HG03354 (cell line): ENCODE measurements around the gene SV2B.

Source experiments
- ATAC-seq: cut with Tn5 transposase; IDR thresholded peaks from one replicate; pipeline ENCODE4 v1.9.1; 2021; ENCODE audit warnings: mild to moderate bottlenecking; ENCODE audit not compliant: unreplicated experiment, poor library complexity, severe bottlenecking

The SV2B gene

GRCh38 chr15:91258415-91258759 lies 158.3 kb downstream of the SV2B start:
- no peak for ATAC-seq

GRCh38 chr15:91259077-91259476 lies 159.0 kb downstream of the SV2B start:
- no peak for ATAC-seq

GRCh38 chr15:91261345-91261744 lies 161.3 kb downstream of the SV2B start:
- ATAC-seq = no peak

GRCh38 chr15:91263632-91264531 lies 163.8 kb downstream of the SV2B start:
- ATAC-seq = no peak

- ATAC-seq = no peak
Measured at GRCh38 chr15:91264651-91265351, 164.7 kb downstream of the SV2B start.

- ATAC-seq = no peak
Measured at GRCh38 chr15:91265416-91265940, 165.4 kb downstream of the SV2B start.

GRCh38 chr15:91268510-91268909 lies 168.5 kb downstream of the SV2B start:
- ATAC-seq = no peak

- ATAC-seq = no peak
Measured at GRCh38 chr15:91270747-91271146, 170.7 kb downstream of the SV2B start.

GRCh38 chr15:91271565-91272153 lies 171.6 kb downstream of the SV2B start:
- peak; percentile 83 for ATAC-seq

- ATAC-seq = no peak
Measured at GRCh38 chr15:91275844-91276243, 175.8 kb downstream of the SV2B start.

- ATAC-seq = no peak
Measured at GRCh38 chr15:91278951-91279350, 178.9 kb downstream of the SV2B start.

GRCh38 chr15:91279486-91279885 lies 179.4 kb downstream of the SV2B start:
- ATAC-seq = no peak

- ATAC-seq = no peak
Measured at GRCh38 chr15:91281947-91282346, 181.9 kb downstream of the SV2B start.

GRCh38 chr15:91282486-91282885 lies 182.4 kb downstream of the SV2B start:
- ATAC-seq = no peak

- ATAC-seq = no peak
Measured at GRCh38 chr15:91283155-91283554, 183.1 kb downstream of the SV2B start.

- no peak for ATAC-seq
Measured at GRCh38 chr15:91284758-91285466, 184.9 kb downstream of the SV2B start.

- no peak for ATAC-seq
Measured at GRCh38 chr15:91289324-91289723, 189.3 kb downstream of the SV2B start.

- no peak for ATAC-seq
Measured at GRCh38 chr15:91290553-91290952, 190.5 kb downstream of the SV2B start.

- peak; percentile 81 for ATAC-seq
Measured at GRCh38 chr15:91291673-91292072, 191.6 kb downstream of the SV2B start.

- ATAC-seq = no peak
Measured at GRCh38 chr15:91294344-91294743, 194.3 kb downstream of the SV2B start.
